ENCODE results near the gene CDK16.
A peak's percentile ranks its signal among the peaks of the same experiment; 100 is the strongest.

Gene CDK16

DNA sequence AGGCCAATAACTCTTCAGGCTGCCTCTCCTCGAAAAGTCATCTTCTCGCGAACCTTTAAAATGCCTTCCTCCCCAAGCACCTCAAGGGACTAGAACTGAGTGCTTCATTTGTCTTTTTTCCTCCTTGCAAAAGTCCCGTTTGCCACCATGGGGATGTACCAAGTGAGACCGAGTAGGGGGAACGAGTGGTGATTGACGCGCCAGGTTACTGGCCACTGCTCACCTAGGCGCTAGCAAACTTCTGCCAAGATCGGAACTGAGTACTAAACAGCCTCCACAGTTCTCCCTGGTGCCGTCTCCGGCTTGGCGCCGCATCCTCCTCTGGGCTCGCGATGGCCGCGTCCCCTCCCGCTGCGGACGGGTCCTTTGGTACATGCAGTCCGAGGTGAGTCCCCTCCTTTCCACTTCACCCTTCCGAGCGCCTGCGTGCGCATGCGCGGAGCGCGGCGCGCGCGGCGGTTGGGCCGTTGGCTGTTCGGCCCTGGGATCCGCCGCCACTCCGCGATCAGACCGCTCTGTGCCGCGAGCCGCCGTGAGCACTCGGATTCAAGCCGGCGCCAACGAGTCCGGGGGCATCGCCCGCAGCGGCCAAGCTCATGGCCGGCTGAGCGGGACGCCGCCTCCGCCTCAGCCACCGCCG is at the start of gene CDK16:
Gene CDK16, plus strand, starts transcription at position 402 of the 640 bp plus-strand sequence. CDS start 4,877 bp downstream, outside the sequence.
- TF ChIP-seq, protein P1, sequence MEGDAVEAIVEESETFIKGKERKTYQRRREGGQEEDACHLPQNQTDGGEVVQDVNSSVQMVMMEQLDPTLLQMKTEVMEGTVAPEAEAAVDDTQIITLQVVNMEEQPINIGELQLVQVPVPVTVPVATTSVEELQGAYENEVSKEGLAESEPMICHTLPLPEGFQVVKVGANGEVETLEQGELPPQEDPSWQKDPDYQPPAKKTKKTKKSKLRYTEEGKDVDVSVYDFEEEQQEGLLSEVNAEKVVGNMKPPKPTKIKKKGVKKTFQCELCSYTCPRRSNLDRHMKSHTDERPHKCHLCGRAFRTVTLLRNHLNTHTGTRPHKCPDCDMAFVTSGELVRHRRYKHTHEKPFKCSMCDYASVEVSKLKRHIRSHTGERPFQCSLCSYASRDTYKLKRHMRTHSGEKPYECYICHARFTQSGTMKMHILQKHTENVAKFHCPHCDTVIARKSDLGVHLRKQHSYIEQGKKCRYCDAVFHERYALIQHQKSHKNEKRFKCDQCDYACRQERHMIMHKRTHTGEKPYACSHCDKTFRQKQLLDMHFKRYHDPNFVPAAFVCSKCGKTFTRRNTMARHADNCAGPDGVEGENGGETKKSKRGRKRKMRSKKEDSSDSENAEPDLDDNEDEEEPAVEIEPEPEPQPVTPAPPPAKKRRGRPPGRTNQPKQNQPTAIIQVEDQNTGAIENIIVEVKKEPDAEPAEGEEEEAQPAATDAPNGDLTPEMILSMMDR (IDR thresholded peaks at IDR 0.05; ENCODE audit: low read depth, low read length), result no peak
- DNase-seq (ENCODE audit: extremely low read depth, low read depth), result peak; percentile 70

DNA sequence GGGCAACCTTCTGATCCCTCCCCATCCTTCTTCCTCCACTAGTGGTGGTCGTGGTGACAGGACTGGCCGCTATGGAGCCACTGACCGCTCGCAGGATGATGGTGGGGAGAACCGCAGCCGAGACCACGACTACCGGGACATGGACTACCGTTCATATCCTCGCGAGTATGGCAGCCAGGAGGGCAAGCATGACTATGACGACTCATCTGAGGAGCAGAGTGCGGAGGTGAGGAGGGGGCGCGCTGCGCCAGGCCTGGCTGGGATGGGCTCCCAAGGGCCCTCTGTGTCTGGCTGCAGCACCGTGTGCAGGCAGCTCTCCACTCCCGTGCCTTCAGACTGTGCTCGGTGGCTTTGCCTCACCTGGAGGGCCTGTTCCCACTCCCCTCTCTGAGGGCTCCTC is 49.2 kb upstream of the CDK16 start:
- TF ChIP-seq, protein P1 (IDR thresholded peaks at IDR 0.05; ENCODE audit: low read depth, low read length), result no peak
- no peak for DNase-seq (ENCODE audit: extremely low read depth, low read depth)

DNA sequence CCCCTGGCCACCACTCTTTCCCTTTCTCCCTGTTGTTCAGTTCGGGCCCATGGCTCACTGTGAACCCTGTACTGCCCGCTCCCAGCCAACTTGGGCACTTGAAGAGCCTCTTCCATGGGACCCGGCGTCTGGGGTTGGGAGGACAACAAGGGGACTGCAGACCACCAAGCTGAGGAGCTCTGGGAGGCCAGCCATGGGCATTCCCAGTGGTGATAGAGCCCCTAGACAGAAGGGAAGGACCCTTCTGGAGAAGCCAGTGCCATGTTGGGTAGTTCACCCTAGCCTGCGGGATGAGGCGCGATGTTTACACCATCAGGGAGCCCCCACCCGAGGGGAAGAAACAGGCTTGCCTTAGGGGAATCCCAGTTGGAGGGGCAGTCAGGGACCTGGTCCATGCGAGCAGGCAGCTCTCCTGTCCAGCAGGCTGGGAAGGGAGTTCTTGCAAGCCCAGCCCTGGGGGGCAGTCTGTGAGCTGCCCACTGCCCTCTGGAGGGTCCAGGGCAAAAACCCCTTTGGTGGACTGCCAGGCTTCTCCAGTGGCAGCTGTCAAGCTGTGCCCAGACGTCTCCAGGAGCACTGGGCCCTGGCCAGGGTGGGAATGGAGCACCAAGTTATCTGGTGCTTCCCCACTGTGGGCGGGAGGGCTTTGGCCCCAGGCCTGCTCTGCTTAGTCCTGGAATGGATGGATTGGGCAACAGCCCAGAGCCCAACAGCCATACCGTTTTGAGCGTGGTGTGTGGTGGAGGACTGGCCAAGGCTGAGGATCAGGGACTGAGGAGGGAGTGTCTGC is 48.6 kb upstream of the CDK16 start:
- DNase-seq (ENCODE audit: extremely low read depth, low read depth), result no peak
- TF ChIP-seq, protein P1 (IDR thresholded peaks at IDR 0.05; ENCODE audit: low read depth, low read length), result no peak

DNA sequence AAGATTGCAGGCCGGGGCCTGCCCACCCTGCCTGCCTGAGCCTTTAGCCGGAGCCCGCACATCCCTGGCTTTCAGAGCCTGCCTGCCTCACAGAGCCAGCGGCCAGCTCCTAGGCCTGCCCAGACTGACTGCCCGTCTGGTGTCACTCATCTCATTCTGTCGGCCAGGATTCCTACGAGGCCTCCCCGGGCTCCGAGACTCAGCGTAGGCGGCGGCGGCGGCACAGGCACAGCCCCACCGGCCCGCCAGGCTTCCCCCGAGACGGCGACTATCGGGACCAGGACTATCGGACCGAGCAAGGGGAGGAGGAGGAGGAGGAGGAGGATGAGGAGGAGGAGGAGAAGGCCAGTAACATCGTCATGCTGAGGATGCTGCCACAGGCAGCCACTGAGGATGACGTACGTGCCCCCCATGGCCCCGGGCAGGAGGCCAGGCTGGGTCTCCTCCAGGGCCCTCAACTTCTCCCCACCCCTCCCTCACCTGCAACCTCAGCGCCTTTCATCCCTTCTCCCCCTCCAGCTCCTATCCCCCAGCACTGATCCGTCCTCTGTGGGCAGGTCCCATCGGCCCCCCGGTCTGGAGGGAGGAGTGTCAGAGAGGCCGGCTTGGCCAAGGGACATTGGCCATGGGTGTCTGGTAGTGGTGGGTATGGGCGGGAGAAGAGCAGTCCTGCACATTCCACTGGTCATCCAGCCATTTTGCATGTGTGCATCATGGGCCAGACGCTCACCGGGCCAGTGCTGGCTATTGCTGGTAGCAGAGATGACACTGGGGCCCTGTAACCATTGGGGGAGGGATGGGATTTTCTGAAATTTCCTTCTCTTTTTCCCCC is 47.4 kb upstream of the CDK16 start:
- DNase-seq (ENCODE audit: extremely low read depth, low read depth), result no peak
- TF ChIP-seq, protein P1 (IDR thresholded peaks at IDR 0.05; ENCODE audit: low read depth, low read length), result no peak

DNA sequence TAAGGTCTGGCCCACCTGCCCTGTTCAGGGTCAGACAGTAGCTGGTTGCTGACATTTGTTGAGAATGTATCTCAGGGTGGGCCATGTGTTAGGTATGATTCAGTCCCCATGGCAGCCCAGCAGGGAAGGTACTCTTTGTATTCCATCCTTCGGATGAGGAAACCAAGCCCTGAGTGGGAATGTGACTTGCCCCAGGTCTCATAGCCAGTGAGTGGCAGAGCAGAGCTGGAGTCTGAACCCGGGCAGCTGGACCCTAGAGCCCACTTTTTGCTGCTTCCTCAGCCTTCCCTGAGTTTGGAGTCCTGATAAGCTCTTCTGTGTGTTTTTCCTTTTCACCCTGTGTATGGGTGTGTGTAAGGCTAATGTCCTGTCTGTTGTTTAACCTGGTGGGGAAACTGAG is 46.5 kb upstream of the CDK16 start:
- TF ChIP-seq, protein P1 (IDR thresholded peaks at IDR 0.05; ENCODE audit: low read depth, low read length), result no peak
- DNase-seq (ENCODE audit: extremely low read depth, low read depth), result no peak

DNA sequence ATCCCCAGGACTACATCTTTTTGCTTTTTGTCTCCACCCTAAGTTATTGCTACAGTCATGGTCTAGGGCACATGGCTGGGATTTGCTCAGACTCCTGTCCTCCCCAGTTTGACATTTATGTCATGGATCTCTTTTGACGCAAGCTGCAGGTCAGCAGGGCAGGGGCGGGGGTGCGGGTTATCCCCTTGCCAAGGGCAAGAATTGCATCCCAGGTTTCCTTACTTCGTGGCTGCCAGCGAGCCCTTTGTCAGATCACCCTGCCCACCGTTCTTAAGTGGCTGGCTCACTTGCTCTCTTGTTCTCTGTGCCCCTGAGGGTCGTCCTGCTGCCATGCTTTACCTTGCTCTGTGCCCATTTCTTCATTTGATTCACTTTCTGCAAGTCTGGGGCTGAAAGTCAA is 45.9 kb upstream of the CDK16 start:
- TF ChIP-seq, protein P1 (IDR thresholded peaks at IDR 0.05; ENCODE audit: low read depth, low read length), result no peak
- DNase-seq (ENCODE audit: extremely low read depth, low read depth), result no peak

Data from AG09319 (cell line).